Endothelial cell of umbilical vein (primary cell): ENCODE results near the gene CLVS2. TPM values are rescaled to one million over a fixed set of nuclear protein-coding genes. Genes with fewer than 3 reads are reported as not detected.

ENCODE experiments used
- BruUV-seq: library from RNA; stranded (reverse); fragments of 400-500 nt; replicated peaks from 2 replicates; lab custom pipeline; 2021; lab: Mats Ljungman, UMichigan
- CTCF ChIA-PET: fragments of 300-600, 350-600 bp; sonication (Branson Sonifier 250); formaldehyde crosslinking; loops from one replicate; lab custom pipeline; 2021; ENCODE audit warnings: antibody characterized with exemption, inconsistent platforms; lab: Charles Lee
- POLR2A ChIA-PET: fragments of 300-600, 350-600 bp; sonication (Branson Sonifier 250); formaldehyde crosslinking; loops from one replicate; lab custom pipeline; 2021; ENCODE audit warnings: antibody characterized with exemption, inconsistent platforms; lab: Charles Lee
- DNase-seq: peaks from one replicate; pipeline ENCODE4 v3.0.0-alpha.2; 2011; ENCODE audit warnings: low read depth, low spot score
- FAIRE-seq: peaks from 2 replicates; lab custom pipeline; 2011; peaks lifted over from hg19 to GRCh38; lab: Jason Lieb, UNC
- H2AFZ ChIP-seq: 2 replicates; pipeline ENCODE4 v1.6.0; 2012; ENCODE audit warnings: low read depth, low read length, control low read depth, inconsistent platforms
- H3K27ac ChIP-seq: 2 replicates; pipeline ENCODE4 v1.5.1; 2011; ENCODE audit warnings: low read depth, mild to moderate bottlenecking, control low read depth, low read length, moderate library complexity; ENCODE audit not compliant: insufficient read depth
- H3K27me3 ChIP-seq, 2 experiments: 2 replicates each; pipeline versions ENCODE4 v1.6.0 to v1.6.1; 2011; ENCODE audit warnings: low read length in 2 of 2, mixed read lengths in 1 of 2; ENCODE audit not compliant: control insufficient read depth in 2 of 2, insufficient read depth in 2 of 2
- H3K36me3 ChIP-seq, 2 experiments: 2 replicates in 1 of 2; 3 replicates in 1 of 2; pipeline ENCODE4 v1.5.1; 2011; ENCODE audit warnings: low read length in 2 of 2, mild to moderate bottlenecking in 1 of 2, moderate library complexity in 1 of 2; ENCODE audit not compliant: control insufficient read depth in 2 of 2, insufficient read depth in 2 of 2; ENCODE audit errors: extremely low read depth in 1 of 2
- H3K4me1 ChIP-seq: 3 replicates; pipeline ENCODE4 v1.5.1; 2011; ENCODE audit warnings: mild to moderate bottlenecking, low read length; ENCODE audit not compliant: control insufficient read depth, insufficient read depth; ENCODE audit errors: extremely low read depth
- H3K4me2 ChIP-seq: 2 replicates; pipeline ENCODE4 v1.6.1; 2011; ENCODE audit warnings: low read length, control low read depth, mixed read lengths; ENCODE audit not compliant: insufficient read depth
- H3K4me3 ChIP-seq, 3 experiments: fragments of 200-600 bp in 1 of 3; sonication (generic), shearing (Covaris generic) in 1 of 3; replicated peaks in 1 of 3; 2 replicates each; pipeline ENCODE4 v1.5.1; 2011 to 2016; ENCODE audit warnings: control low read depth in 3 of 3, low read length in 3 of 3, mild to moderate bottlenecking in 2 of 3, inconsistent platforms in 1 of 3, low read depth in 1 of 3, moderate library complexity in 1 of 3; ENCODE audit not compliant: insufficient read depth in 1 of 3
- H3K79me2 ChIP-seq: 2 replicates; pipeline ENCODE4 v1.6.0; 2012; ENCODE audit warnings: low read length, inconsistent platforms; ENCODE audit not compliant: control insufficient read depth, insufficient read depth
- H3K9ac ChIP-seq: replicated peaks from 2 replicates; pipeline ENCODE3; 2011; ENCODE audit warnings: low read length, control low read depth; ENCODE audit not compliant: insufficient read depth; ENCODE audit errors: extremely low read depth
- H3K9me1 ChIP-seq: replicated peaks from 3 replicates; pipeline ENCODE4 v1.6.0; 2011; ENCODE audit warnings: mild to moderate bottlenecking, low read length; ENCODE audit not compliant: control insufficient read depth, insufficient read depth; ENCODE audit errors: extremely low read depth
- H3K9me3 ChIP-seq: replicated peaks from 2 replicates; pipeline ENCODE4 v1.5.1; 2012; ENCODE audit warnings: low read length, inconsistent platforms; ENCODE audit not compliant: control insufficient read depth, insufficient read depth
- H4K20me1 ChIP-seq: replicated peaks from 2 replicates; pipeline ENCODE3; 2011; ENCODE audit warnings: mild to moderate bottlenecking, low read length; ENCODE audit not compliant: control insufficient read depth, insufficient read depth; ENCODE audit errors: extremely low read depth
- EZH2 ChIP-seq: IDR thresholded peaks from 2 replicates; pipeline ENCODE4 v1.6.1; 2012; ENCODE audit warnings: borderline replicate concordance, low read depth, mild to moderate bottlenecking, moderate library complexity, low read length, inconsistent platforms; ENCODE audit not compliant: severe bottlenecking
- FOS ChIP-seq: IDR thresholded peaks from 2 replicates; pipeline ENCODE4 v1.6.1; 2011; ENCODE audit warnings: mild to moderate bottlenecking, low read length, moderate library complexity, borderline replicate concordance; ENCODE audit not compliant: insufficient read depth
- GATA2 ChIP-seq: IDR thresholded peaks from 2 replicates; pipeline ENCODE4 v1.7.0; 2011; ENCODE audit warnings: low read depth, mild to moderate bottlenecking, moderate library complexity, mixed read lengths, low read length; ENCODE audit not compliant: insufficient read length, insufficient read depth
- JUN ChIP-seq: IDR thresholded peaks from 2 replicates; pipeline ENCODE4 v1.6.1; 2011; ENCODE audit warnings: borderline replicate concordance, low read depth; ENCODE audit not compliant: insufficient read length, insufficient read depth
- MAX ChIP-seq: IDR thresholded peaks from 2 replicates; pipeline ENCODE4 v1.6.1; 2011; ENCODE audit not compliant: insufficient read depth, insufficient read length
- MYC ChIP-seq: IDR thresholded peaks from one replicate; pipeline ENCODE4 v1.6.1; 2011; ENCODE audit warnings: mild to moderate bottlenecking, low read depth, low read length
- POLR2A ChIP-seq: IDR thresholded peaks from 2 replicates; pipeline ENCODE4 v1.6.1; 2012; ENCODE audit warnings: low read depth, mild to moderate bottlenecking, control low read depth, low read length
- POLR2AphosphoS5 ChIP-seq: IDR thresholded peaks from 2 replicates; pipeline ENCODE4 v1.6.1; 2012; ENCODE audit warnings: low read depth, mild to moderate bottlenecking, control low read depth, low read length, moderate library complexity; ENCODE audit not compliant: insufficient read depth
- dilution Hi-C: fragments of 300-500 bp; cut with MboI; formaldehyde crosslinking; loops from one replicate; pipeline ENCODE4 v1.15.0; 2019; ENCODE audit warnings: low sequenced_read_pairs; ENCODE audit not compliant: extremely low pct_ligation_motif_present
- intact Hi-C: fragments of 100-400 bp; cut with micrococcal nuclease; formaldehyde crosslinking; loops from one replicate; pipeline ENCODE4 v1.10.0; 2022
- polyA plus RNA-seq, 4 experiments: library from polyadenylated mRNA; depleted of rRNA in 3 of 4; stranded (reverse) in 3 of 4; unstranded in 1 of 4; fragments of >200 nt; gene quantifications; 2 replicates each; pipeline versions ENCODE4 v1.2.1 to v1.2.3, GENCODE V29; 2011 to 2012; ENCODE audit warnings: missing spikeins in 1 of 4
- total RNA-seq: library from RNA; stranded (reverse); gene quantifications from 2 replicates; pipeline ENCODE4 v1.2.3, GENCODE V29; 2021
- TF ChIP-seq, protein P1 (sequence below), 2 donors: IDR thresholded peaks; 1 replicate in 1 of 2; 2 replicates in 1 of 2; pipeline ENCODE4 v1.5.1; 2011; ENCODE audit warnings: low read length in 2 of 2, mild to moderate bottlenecking in 2 of 2, moderate library complexity in 2 of 2, control low read depth in 1 of 2, inconsistent platforms in 1 of 2, low read depth in 1 of 2; ENCODE audit not compliant: insufficient read depth in 1 of 2; ENCODE audit errors: extremely low read depth in 1 of 2

The CLVS2 gene
- total and polyA plus RNA-seq, 2 donors (not counting 3 experiments of a cell fraction or from before 2014, with no cell fraction given): not detected

GRCh38 chr6:123024976-123025375 lies 28.9 kb downstream of the CLVS2 start:
- no peak overlapping the region for H3K27ac ChIP-seq
- TF ChIP-seq, protein P1, sequence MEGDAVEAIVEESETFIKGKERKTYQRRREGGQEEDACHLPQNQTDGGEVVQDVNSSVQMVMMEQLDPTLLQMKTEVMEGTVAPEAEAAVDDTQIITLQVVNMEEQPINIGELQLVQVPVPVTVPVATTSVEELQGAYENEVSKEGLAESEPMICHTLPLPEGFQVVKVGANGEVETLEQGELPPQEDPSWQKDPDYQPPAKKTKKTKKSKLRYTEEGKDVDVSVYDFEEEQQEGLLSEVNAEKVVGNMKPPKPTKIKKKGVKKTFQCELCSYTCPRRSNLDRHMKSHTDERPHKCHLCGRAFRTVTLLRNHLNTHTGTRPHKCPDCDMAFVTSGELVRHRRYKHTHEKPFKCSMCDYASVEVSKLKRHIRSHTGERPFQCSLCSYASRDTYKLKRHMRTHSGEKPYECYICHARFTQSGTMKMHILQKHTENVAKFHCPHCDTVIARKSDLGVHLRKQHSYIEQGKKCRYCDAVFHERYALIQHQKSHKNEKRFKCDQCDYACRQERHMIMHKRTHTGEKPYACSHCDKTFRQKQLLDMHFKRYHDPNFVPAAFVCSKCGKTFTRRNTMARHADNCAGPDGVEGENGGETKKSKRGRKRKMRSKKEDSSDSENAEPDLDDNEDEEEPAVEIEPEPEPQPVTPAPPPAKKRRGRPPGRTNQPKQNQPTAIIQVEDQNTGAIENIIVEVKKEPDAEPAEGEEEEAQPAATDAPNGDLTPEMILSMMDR (IDR thresholded peaks at IDR 0.05; ENCODE audit: extremely low read depth in 1 of 2, insufficient read depth in 1 of 2, low read depth in 1 of 2, low read length in 2 of 2): no peak
- no peak for TF ChIP-seq POLR2A
- no peak for TF ChIP-seq EZH2
- no peak for TF ChIP-seq MAX
- no peak for TF ChIP-seq GATA2
- no peak for TF ChIP-seq MYC
- no peak for TF ChIP-seq FOS
- TF ChIP-seq POLR2AphosphoS5: no peak
- TF ChIP-seq JUN: no peak
- DNase-seq: no peak
- no peaks in the 10 kb centered on the region for H3K27me3 ChIP-seq
- intact Hi-C loops: no loop called here
- no peaks in the 10 kb centered on the region for H3K4me1 ChIP-seq
- H3K36me3 ChIP-seq: no peaks in the 10 kb centered on the region
- no peak for FAIRE-seq
- H3K9ac ChIP-seq: no peak overlapping the region
- dilution Hi-C loops: no loop called here
- no peak overlapping the region for H3K4me3 ChIP-seq
- no peak overlapping the region for H2AFZ ChIP-seq
- no peaks in the 10 kb centered on the region for H3K9me3 ChIP-seq
- no TSS peak for BruUV-seq
- no peaks in the 10 kb centered on the region for H3K79me2 ChIP-seq
- CTCF ChIA-PET: no interaction called here
- H3K4me2 ChIP-seq: no peak overlapping the region
- no peaks in the 10 kb centered on the region for H3K9me1 ChIP-seq
- no peaks in the 10 kb centered on the region for H4K20me1 ChIP-seq
- POLR2A ChIA-PET: no interaction called here
